ENCODE measurements around the gene GUCY2C.
"Not testable (repeated sequence)": the region's sequence is repeated elsewhere in the genome, so short reads cannot be mapped to it uniquely, and the experiment has no call there.

GUCY2C gene

GRCh38 chr12:14682231-14682630 lies 14.2 kb downstream of the GUCY2C start:
- not testable (repeated sequence) for DNase-seq (ENCODE audit: low read depth in 2 of 2, low spot score in 1 of 2)

GRCh38 chr12:14681625-14682024 lies 14.8 kb downstream of the GUCY2C start:
- DNase-seq (ENCODE audit: low read depth in 2 of 2, low spot score in 1 of 2) = no peak

GRCh38 chr12:14681190-14681589 lies 15.2 kb downstream of the GUCY2C start:
- no peak for DNase-seq (ENCODE audit: low read depth in 2 of 2, low spot score in 1 of 2)

- no peak for DNase-seq (ENCODE audit: low read depth in 2 of 2, low spot score in 1 of 2)
These were observed 17.8 kb downstream of the GUCY2C start for GRCh38 chr12:14678547-14679150.

GRCh38 chr12:14668591-14668990 lies 27.8 kb downstream of the GUCY2C start:
- DNase-seq (ENCODE audit: low read depth in 2 of 2, low spot score in 1 of 2) = no peak

- no peak for DNase-seq (ENCODE audit: low read depth in 2 of 2, low spot score in 1 of 2)
These were observed 30.7 kb downstream of the GUCY2C start for GRCh38 chr12:14665354-14666348.

- no peak for DNase-seq (ENCODE audit: low read depth in 2 of 2, low spot score in 1 of 2)
These were observed 31.9 kb downstream of the GUCY2C start for GRCh38 chr12:14664434-14665023.

- DNase-seq (ENCODE audit: low read depth in 2 of 2, low spot score in 1 of 2) = no peak
These were observed 33.4 kb downstream of the GUCY2C start for GRCh38 chr12:14663002-14663401.

- no peak for DNase-seq (ENCODE audit: low read depth in 2 of 2, low spot score in 1 of 2)
These were observed 39.6 kb downstream of the GUCY2C start for GRCh38 chr12:14656846-14657245.

- DNase-seq (ENCODE audit: low read depth in 2 of 2, low spot score in 1 of 2) = no peak
These were observed 41.1 kb downstream of the GUCY2C start for GRCh38 chr12:14655284-14655683.

GRCh38 chr12:14654842-14655241 lies 41.6 kb downstream of the GUCY2C start:
- DNase-seq (ENCODE audit: low read depth in 2 of 2, low spot score in 1 of 2) = no peak

- DNase-seq (ENCODE audit: low read depth in 2 of 2, low spot score in 1 of 2) = no peak
These were observed 42.0 kb downstream of the GUCY2C start for GRCh38 chr12:14654416-14654815.

GRCh38 chr12:14652483-14652882 lies 43.9 kb downstream of the GUCY2C start:
- no peak for DNase-seq (ENCODE audit: low read depth in 2 of 2, low spot score in 1 of 2)

- DNase-seq (ENCODE audit: low read depth in 2 of 2, low spot score in 1 of 2) = no peak
These were observed 45.0 kb downstream of the GUCY2C start for GRCh38 chr12:14651371-14651770.

- no peak for DNase-seq (ENCODE audit: low read depth in 2 of 2, low spot score in 1 of 2)
These were observed 45.6 kb downstream of the GUCY2C start for GRCh38 chr12:14650789-14651188.

- DNase-seq (ENCODE audit: low read depth in 2 of 2, low spot score in 1 of 2) = no peak
These were observed 49.2 kb downstream of the GUCY2C start for GRCh38 chr12:14647028-14647750.

GRCh38 chr12:14643251-14643650 lies 53.1 kb downstream of the GUCY2C start:
- no peak for DNase-seq (ENCODE audit: low read depth in 2 of 2, low spot score in 1 of 2)

- DNase-seq (ENCODE audit: low read depth in 2 of 2, low spot score in 1 of 2) = no peak
These were observed 58.3 kb downstream of the GUCY2C start for GRCh38 chr12:14638066-14638465.

- no peak for DNase-seq (ENCODE audit: low read depth in 2 of 2, low spot score in 1 of 2)
These were observed 60.6 kb downstream of the GUCY2C start for GRCh38 chr12:14635776-14636175.

GRCh38 chr12:14630793-14631192 lies 65.6 kb downstream of the GUCY2C start:
- DNase-seq (ENCODE audit: low read depth in 2 of 2, low spot score in 1 of 2) = no peak

All from stimulated activated CD8-positive, alpha-beta memory T cell treated with anti-CD3 and anti-CD28 coated beads, Interleukin-4, amount 100 ng/mL, for 1 hour (primary cell).